ENCODE data around the gene DPP10.

Gene DPP10

DNA sequence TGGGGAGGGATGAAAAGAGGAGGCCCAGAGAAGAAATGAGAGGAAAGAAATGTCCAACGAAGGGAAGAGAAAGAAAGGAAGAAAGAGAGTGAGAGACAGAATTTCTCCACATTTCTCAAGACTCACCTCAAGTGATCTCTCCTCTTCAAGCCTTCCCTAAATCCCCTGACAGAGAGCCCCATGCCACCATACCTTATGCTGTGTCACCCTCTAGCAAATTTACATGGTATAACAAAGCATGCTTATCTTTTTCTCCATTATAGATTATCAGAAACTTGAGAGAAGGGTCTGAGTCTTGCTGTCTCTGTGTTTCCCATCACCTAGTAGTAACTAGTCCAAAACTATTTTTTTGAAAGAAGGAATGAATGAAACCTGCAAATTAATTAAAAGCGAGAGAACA, 1208.4 kb downstream of the DPP10 start:
- Histone ChIP-seq H3K79me2 (no peaks in the 10 kb centered on the region), H3K27me3 (ENCODE audit: control insufficient read depth, insufficient read depth, low read length) (no peaks in the 10 kb centered on the region), H3K36me3 (ENCODE audit: control insufficient read depth, insufficient read depth, low read length) (no peaks in the 10 kb centered on the region), H3K27ac (no peak overlapping the region), H2AFZ (no peak overlapping the region), H3K9me3 (ENCODE audit: control insufficient read depth, low read length) (no peaks in the 10 kb centered on the region), H3K4me1 (no peaks in the 10 kb centered on the region), H3K4me2 (ENCODE audit: low read length) (no peak overlapping the region), H3K9ac (no peak overlapping the region), H3K4me3 (ENCODE audit: low read depth, low read length) (no peak overlapping the region)
- TF ChIP-seq, protein P1, sequence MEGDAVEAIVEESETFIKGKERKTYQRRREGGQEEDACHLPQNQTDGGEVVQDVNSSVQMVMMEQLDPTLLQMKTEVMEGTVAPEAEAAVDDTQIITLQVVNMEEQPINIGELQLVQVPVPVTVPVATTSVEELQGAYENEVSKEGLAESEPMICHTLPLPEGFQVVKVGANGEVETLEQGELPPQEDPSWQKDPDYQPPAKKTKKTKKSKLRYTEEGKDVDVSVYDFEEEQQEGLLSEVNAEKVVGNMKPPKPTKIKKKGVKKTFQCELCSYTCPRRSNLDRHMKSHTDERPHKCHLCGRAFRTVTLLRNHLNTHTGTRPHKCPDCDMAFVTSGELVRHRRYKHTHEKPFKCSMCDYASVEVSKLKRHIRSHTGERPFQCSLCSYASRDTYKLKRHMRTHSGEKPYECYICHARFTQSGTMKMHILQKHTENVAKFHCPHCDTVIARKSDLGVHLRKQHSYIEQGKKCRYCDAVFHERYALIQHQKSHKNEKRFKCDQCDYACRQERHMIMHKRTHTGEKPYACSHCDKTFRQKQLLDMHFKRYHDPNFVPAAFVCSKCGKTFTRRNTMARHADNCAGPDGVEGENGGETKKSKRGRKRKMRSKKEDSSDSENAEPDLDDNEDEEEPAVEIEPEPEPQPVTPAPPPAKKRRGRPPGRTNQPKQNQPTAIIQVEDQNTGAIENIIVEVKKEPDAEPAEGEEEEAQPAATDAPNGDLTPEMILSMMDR (IDR thresholded peaks at IDR 0.05), result no peak

DNA sequence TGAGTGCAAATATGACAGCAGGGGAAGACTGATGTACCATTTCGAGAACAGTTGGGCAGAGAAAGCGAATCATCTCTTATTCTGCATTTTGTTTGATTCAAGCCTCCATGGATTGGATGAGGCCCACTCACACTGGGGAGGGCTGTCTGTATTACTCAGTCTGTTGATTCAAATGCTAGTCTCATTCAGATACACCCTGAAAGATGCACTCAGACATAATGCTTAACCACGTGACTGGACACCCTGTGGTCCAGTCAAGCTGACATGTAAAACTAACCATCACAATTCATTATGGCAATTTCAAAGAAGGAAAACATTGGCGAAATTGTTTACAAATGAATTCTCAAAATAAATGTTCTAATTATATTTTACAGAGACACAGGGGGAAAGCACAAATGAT, 1210.2 kb downstream of the DPP10 start:
- Histone ChIP-seq H3K9ac (no peak overlapping the region), H3K27ac (no peak overlapping the region), H3K36me3 (ENCODE audit: control insufficient read depth, insufficient read depth, low read length) (no peaks in the 10 kb centered on the region), H3K4me3 (ENCODE audit: low read depth, low read length) (no peak overlapping the region), H3K9me3 (ENCODE audit: control insufficient read depth, low read length) (no peaks in the 10 kb centered on the region), H3K4me1 (no peaks in the 10 kb centered on the region), H2AFZ (no peak overlapping the region), H3K4me2 (ENCODE audit: low read length) (no peak overlapping the region), H3K79me2 (no peaks in the 10 kb centered on the region), H3K27me3 (ENCODE audit: control insufficient read depth, insufficient read depth, low read length) (no peaks in the 10 kb centered on the region)
- TF ChIP-seq, protein P1 (IDR thresholded peaks at IDR 0.05), result no peak

DNA sequence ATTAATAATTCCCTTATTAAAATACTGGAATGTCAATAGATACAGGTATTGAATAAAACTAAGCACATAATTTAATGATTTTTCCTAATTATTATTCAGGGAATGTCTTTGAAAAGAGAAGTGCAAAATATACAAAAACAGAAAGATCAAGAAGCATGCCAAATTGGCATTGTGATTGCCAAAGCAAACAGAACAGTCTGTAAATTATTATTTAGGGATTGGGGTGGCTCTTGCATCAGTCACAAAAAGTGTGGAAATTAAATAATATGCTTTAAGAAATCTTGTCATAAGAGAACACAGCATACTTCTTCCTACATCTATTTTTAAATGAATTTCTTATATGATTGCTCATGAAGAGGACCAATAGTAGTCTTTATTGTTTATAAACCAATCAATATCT, 1211.9 kb downstream of the DPP10 start:
- Histone ChIP-seq H3K27me3 (ENCODE audit: control insufficient read depth, insufficient read depth, low read length) (no peaks in the 10 kb centered on the region), H3K36me3 (ENCODE audit: control insufficient read depth, insufficient read depth, low read length) (no peaks in the 10 kb centered on the region), H3K4me3 (ENCODE audit: low read depth, low read length) (no peak overlapping the region), H3K79me2 (no peaks in the 10 kb centered on the region), H3K9ac (no peak overlapping the region), H2AFZ (no peak overlapping the region), H3K4me2 (ENCODE audit: low read length) (no peak overlapping the region), H3K9me3 (ENCODE audit: control insufficient read depth, low read length) (no peaks in the 10 kb centered on the region), H3K27ac (no peak overlapping the region), H3K4me1 (no peaks in the 10 kb centered on the region)
- TF ChIP-seq, protein P1 (IDR thresholded peaks at IDR 0.05), result no peak

DNA sequence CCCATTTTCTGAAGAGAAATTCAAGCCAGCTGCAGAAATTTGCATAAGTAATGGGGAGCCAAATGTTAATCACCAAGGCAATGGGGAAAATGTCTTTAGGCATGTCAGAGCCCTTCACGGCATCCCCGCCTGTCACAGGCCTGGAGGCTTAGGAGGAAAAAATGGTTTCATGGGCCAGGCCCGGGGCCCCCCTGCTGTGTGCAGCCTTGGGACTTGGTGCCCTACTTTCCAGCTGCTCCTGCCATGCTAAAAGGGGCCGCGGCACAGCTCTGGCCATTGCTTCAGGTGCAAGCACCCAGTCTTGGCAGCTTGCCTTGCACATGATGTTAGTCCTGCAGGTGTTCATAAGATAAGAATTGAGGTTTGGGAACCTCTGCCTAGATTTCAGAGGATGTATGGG, 1235.7 kb downstream of the DPP10 start:
- H3K4me1 ChIP-seq, result no peaks in the 10 kb centered on the region
- H3K4me3 ChIP-seq (ENCODE audit: low read depth, low read length), result no peak overlapping the region
- H3K36me3 ChIP-seq (ENCODE audit: control insufficient read depth, insufficient read depth, low read length), result no peaks in the 10 kb centered on the region
- no peak overlapping the region for H2AFZ ChIP-seq
- H3K9me3 ChIP-seq (ENCODE audit: control insufficient read depth, low read length), result no peaks in the 10 kb centered on the region
- H3K9ac ChIP-seq, result no peak overlapping the region
- no peak overlapping the region for H3K4me2 ChIP-seq (ENCODE audit: low read length)
- no peak overlapping the region for H3K27ac ChIP-seq
- TF ChIP-seq, protein P1 (IDR thresholded peaks at IDR 0.05), result no peak
- H3K27me3 ChIP-seq (ENCODE audit: control insufficient read depth, insufficient read depth, low read length), result no peaks in the 10 kb centered on the region
- H3K79me2 ChIP-seq, result no peaks in the 10 kb centered on the region

DNA sequence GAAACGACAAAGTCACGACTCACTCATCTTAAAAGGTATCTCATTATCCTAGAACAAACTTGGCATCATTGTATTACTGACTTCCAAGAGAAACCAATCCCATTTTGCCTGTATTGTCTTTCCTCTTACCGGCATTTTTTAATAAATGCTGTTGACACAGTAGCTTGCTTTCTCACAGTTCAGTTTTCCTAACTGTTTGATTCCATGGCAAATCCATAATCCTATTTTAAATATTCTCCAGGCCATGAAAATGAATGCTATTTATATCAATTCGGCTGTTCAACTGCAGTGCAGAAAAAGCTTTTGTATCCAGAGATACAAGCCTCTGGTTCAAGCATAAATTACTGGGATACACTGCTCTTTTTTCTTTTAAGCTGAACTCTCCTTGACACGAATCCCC, 1241.9 kb downstream of the DPP10 start:
- H3K79me2 ChIP-seq, result no peaks in the 10 kb centered on the region
- no peak overlapping the region for H3K4me3 ChIP-seq (ENCODE audit: low read depth, low read length)
- no peak overlapping the region for H2AFZ ChIP-seq

More for the DNA sequence above, 1241.9 kb downstream of the DPP10 start:
- Histone ChIP-seq H3K4me2 (ENCODE audit: low read length) (no peak overlapping the region), H3K9me3 (ENCODE audit: control insufficient read depth, low read length) (no peaks in the 10 kb centered on the region), H3K27me3 (ENCODE audit: control insufficient read depth, insufficient read depth, low read length) (no peaks in the 10 kb centered on the region), H3K9ac (no peak overlapping the region), H3K4me1 (no peaks in the 10 kb centered on the region), H3K36me3 (ENCODE audit: control insufficient read depth, insufficient read depth, low read length) (no peaks in the 10 kb centered on the region), H3K27ac (no peak overlapping the region)
- TF ChIP-seq, protein P1 (IDR thresholded peaks at IDR 0.05), result no peak

All from parathyroid adenoma (tissue), 2 donors.